Hematopoietic multipotent progenitor cell treated with erythropoietin and hydrocortisone succinate and interleukin-3 and kit ligand, for 8 days (in vitro differentiated cells): Measurements from ENCODE around the gene TANGO2.

Experiments
- DNase-seq: peaks from one replicate; pipeline ENCODE4 v3.0.0-alpha.2; 2015

Gene TANGO2

GRCh38 chr22:20020533-20021195, at the start of gene TANGO2:
Gene TANGO2 (plus strand): TSS chr22:20021110. CDS start chr22:20036799, 15,689 bp downstream.
- peak; percentile 92 for DNase-seq

- DNase-seq = no peak
Measured at GRCh38 chr22:19971276-19972124, 49.4 kb upstream of the TANGO2 start.

DNA sequence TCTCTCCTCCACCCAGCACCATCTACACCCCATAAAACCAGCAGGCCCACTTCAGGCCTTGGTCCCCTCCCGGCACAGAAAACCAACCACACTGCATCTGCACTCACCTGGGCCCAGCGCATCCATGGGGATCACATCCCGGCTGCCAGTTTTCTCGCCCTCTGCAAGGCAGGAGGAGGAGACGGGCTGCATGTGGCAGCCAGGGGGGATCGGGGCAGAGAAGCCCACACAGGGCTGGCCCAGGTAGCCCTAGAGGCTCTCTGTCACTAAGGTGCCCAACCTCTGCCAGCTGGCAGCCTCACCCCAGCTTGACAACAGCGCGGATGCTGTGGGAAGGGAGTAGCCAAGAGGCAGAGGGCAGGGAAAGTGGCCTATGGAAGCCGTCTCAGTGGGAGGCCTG, 48.7 kb upstream of the TANGO2 start:
- DNase-seq = no peak

- no peak for DNase-seq
Measured at GRCh38 chr22:19972652-19973550, 48.0 kb upstream of the TANGO2 start.

DNA sequence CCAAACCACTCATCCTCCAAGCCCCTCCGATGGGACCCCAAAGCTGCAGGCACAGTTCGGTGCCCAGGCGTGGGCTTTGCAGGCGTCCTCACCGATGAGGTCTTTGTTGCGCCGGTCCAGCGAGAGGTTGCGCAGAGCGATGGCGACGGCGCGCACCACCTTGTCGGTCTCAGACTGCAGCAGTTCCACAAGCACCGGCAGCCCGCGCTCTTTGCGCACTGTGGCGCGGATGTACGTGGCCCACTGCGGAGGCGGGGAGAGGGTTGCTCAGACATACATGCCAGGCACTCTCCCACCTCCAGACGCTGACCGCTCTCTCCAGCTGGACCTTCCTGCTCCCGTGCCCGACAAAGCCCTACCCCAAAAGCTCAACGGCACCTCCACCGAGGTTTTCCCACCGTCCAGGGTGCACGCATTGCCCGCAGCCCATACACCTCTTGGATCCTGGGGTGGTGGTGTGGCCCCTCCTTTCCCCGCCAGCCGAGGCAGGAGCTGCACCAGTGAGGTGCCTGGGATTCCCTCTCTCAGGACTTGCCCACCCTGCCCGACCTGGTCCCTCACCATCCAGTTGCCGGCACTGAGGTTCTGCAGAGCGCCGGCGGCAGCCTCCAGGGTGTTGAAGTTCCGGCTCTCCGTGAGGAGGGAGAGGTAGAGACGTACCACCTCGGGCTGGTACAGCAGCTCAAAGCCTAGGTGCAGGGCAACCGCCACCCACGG, 47.2 kb upstream of the TANGO2 start:
- no peak for DNase-seq

- DNase-seq = peak; percentile 83
Measured at GRCh38 chr22:19974268-19974861, 46.5 kb upstream of the TANGO2 start.

DNA sequence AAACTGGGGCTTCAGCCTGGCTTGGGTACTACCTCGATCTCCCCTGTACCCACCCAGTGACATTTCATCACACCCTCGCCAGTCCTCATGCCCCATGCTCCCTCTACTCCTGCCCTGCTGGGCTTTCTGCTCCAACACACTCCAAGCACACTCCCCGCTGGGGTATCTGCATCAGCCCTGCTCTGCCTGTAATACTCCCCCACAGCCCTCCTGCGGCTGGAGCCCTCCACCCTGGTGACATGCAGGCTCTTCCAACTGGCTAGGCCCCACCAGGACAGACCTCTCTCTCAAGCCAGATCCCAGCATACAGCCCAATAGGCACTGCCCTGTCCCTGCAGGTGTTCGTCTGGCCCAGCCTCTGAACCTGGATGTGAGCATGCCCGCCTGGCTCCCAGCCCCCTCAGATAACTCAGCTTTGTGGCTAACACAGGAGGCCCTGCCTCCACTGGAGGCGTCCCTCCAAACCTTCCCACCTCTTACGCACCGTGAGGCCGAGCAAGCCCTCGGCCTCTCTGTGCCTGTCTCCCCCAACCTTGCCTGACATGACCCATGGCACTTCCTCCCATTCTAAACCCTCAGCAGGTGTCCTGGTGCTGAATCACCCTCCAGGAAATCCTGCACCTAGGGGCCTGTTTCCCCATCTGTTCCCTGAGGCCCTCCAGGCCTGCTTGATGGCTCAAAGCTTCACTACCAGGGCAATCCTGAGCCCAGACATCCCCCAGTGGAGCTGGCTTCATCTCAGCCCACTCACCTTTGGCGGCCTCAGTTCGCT, 45.8 kb upstream of the TANGO2 start:
- no peak for DNase-seq

GRCh38 chr22:19975707-19976035, 45.2 kb upstream of the TANGO2 start:
- DNase-seq = no peak

DNA sequence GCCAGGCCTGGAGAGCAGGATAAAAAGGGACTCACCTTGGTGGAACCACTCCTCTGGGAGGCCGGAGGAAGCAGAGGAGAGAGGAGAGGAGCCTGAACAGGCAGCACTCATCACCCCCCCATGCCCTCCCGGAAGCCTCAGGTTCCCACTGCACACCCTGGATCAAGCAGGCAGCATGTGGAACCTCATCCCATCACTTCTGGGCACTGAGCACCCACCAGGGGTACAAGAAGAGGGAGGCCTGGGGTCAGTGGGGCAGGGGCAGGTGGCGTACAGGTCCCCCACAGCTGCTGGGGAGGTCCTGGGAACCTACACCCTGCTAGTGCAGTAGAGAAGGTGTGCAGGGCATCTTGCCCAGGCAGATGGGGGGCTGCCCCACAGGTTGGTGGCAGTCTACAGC, 44.2 kb upstream of the TANGO2 start:
- DNase-seq = no peak

GRCh38 chr22:19977296-19978243, 43.3 kb upstream of the TANGO2 start:
- no peak for DNase-seq

- DNase-seq = no peak
Measured at GRCh38 chr22:19978748-19979147, 42.2 kb upstream of the TANGO2 start.

DNA sequence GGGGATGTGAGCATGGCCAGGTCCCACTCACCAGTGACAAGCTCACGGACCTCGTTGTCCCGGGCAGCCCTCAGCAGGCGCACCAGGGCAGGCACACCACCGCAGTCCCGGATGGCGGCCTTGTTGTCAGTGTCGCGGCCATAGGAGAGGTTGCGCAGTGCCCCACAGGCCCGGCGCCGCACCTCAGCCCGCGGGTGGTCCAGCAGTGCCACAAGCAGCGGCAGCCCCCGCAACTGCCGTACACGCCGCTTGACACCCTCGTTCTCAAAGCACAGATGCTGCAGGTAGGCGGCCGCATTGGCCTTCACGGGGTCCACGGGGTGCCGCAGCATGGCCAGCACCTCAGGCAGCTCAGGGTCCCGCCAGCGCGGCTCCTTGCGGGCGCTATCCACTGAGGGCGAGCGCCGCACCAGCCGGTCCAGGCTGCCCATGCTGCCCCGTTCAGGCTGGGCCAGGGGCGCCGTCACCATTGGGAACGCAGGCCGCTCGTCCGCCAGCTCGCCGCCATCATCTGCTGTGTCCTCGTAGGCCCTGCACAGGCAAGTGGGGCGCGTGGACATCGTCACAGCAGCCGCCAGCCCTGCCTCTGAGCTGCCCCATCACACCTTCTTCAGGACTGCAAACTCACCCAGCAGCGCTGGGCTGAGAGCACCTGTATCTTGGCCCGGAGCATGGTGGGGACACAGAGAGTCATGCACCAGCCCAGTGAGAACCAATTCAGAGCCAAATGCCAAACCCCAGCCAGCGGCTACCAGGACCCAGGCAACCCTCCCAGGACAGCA, 41.0 kb upstream of the TANGO2 start:
- DNase-seq = no peak

GRCh38 chr22:19980766-19981165, 40.1 kb upstream of the TANGO2 start:
- DNase-seq = no peak

DNA sequence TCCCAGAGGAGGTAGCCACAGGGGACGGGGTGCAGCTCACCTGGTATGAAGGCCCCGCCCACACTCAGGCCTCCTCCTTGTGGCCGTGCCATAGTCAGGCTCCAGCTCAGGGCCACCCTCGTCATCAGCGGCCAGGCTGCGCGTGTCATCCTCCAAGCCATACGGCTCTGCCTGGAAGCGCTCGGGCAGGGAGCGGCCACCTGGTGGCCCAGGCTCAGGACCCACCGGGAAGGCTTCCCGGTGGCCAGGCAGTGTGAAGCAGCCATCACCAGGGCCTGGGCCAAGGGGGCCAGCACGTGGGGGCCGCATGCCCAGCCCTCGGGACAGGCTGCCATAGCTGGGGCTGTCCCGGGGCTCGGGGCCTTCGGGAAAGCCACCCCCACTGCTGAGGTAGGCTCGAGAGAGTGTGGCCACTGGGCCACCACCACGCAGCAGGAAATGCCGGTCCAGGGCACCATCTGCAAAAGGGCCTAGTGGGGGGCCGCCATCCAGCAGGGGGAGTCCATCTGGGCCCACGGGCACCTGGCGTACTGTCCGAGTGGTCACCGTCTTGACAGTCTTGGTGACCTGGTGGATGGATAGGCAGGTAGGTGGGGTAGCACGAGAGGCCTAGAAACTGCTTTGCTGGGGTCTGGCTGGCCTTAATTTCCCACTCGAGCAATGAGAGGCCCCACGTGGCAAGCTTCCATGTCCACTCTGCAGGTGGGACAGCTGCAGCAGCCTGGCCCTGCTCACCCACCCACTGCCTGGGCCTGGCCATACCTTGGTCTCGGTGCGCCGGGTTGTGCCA, 39.5 kb upstream of the TANGO2 start:
- no peak for DNase-seq

- no peak for DNase-seq
Measured at GRCh38 chr22:19981961-19982920, 38.7 kb upstream of the TANGO2 start.

- no peak for DNase-seq
Measured at GRCh38 chr22:19982991-19983578, 37.8 kb upstream of the TANGO2 start.

GRCh38 chr22:19983741-19984140, 37.2 kb upstream of the TANGO2 start:
- DNase-seq = no peak
